ENCODE data around the gene WASF1. TPM values are rescaled to one million over a fixed set of nuclear protein-coding genes. Genes with fewer than 3 reads are reported as not detected.

The WASF1 gene
- total RNA-seq, 2 donors from 2014 or later: 2.8 to 4.1 TPM

- intact Hi-C loops (cut with DNase I, micrococcal nuclease): no loop called here
- ATAC-seq (peak; percentile 62), DNase-seq (no peak)
Measured at GRCh38 chr6:110053395-110054240, 125.9 kb downstream of the WASF1 start.

DNA sequence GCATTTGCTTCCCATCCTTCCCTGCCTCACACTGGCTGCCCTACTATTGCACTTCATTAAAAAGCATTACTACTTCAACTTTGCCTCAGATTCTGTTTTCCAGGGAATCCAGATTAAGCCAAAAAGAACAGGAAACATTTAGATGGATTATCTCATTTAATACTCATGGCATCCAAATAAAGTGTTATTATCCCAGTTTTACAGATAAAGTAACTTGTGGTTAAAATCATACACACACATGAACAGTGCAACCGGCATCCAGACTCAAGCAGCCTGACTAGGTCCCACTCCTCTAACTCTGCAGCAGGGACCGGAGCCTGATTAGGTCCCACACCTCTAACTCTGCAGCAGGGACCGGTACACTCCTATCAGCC lies 129.0 kb downstream of the WASF1 start:
- intact Hi-C loops (cut with DNase I, micrococcal nuclease): no loop called here
- DNase-seq: no peak
- no peak for ATAC-seq

Other genes with a start within 250 kb of the WASF1 start
- not detected for gene GPR6, start 201.4 kb downstream of the WASF1 start, total RNA-seq
- gene CDC40, start 757 bp upstream of the WASF1 start, total RNA-seq: 10 to 100 TPM; 17.7 to 18.3 TPM
- gene METTL24, start 178.7 kb upstream of the WASF1 start, total RNA-seq: 1 to 10 TPM in 1 of 2 donors, under 1 TPM in 1; 0.31 to 4.3 TPM
- 1 to 10 TPM; 2.0 to 3.5 TPM for gene DDO, start 235.9 kb upstream of the WASF1 start, total RNA-seq